Mucosa of descending colon (tissue), 3 donors: ENCODE results near the gene RUVBL2. TPM values are rescaled to one million over a fixed set of nuclear protein-coding genes. Genes with fewer than 3 reads are reported as not detected.

Source experiments
- ATAC-seq: fragments of 200-7000 bp; cut with Tn5 transposase; one replicate; pipeline ENCODE4 v1.9.1; 2020; ENCODE audit warnings: mild to moderate bottlenecking, moderate library complexity
- DNase-seq, 3 donors: peaks; one replicate each; pipeline ENCODE4 v3.0.0-alpha.2; 2020
- H3K36me3 ChIP-seq: fragments of 200-600 bp; one replicate; pipeline ENCODE4 v1.8.0; 2021; ENCODE audit warnings: low read depth, mild to moderate bottlenecking
- H3K4me1 ChIP-seq: fragments of 200-600 bp; one replicate; pipeline ENCODE4 v1.8.0; 2021; ENCODE audit warnings: low read depth, mild to moderate bottlenecking
- H3K4me3 ChIP-seq: fragments of 200-600 bp; one replicate; pipeline ENCODE4 v1.8.0; 2021; ENCODE audit warnings: mild to moderate bottlenecking
- H3K9me3 ChIP-seq: fragments of 200-600 bp; one replicate; pipeline ENCODE4 v1.8.0; 2021; ENCODE audit warnings: mild to moderate bottlenecking
- CTCF ChIP-seq: fragments of 200-600 bp; IDR thresholded peaks from one replicate; pipeline ENCODE4 v1.8.0; 2022; ENCODE audit warnings: antibody characterized with exemption, mild to moderate bottlenecking
- intact Hi-C, 2 donors: fragments of 100-400 bp; cut with DNase I in 1 of 2; cut with micrococcal nuclease in 1 of 2; formaldehyde crosslinking; loops; one replicate each; pipeline versions ENCODE4 v1.11.0 to v1.11.1; 2022; cut with DNase I, micrococcal nuclease
- long read RNA-seq, 2 donors: library from polyadenylated mRNA; unstranded; transcript quantifications; one replicate each; pipeline ENCODE4 v2.0.0, GENCODE V29; 2019 to 2021
- total RNA-seq, 3 donors: library from RNA; stranded (reverse); fragmentation: NEBNext Ultra II Directional in 2 of 3; extraction: Animal tissue kit (Norgen Biotek cat#: 25700) in 2 of 3; gene quantifications; one replicate each; pipeline versions ENCODE4 v1.2.1 to v1.2.4, GENCODE V29; 2021 to 2023
- donor health status: DM: no; HTN: no; CAD: no; lungs with moderate emphysema.
- donor health status: DM: no; HTN: no; CAD: no.
- donor health status: DM: no; HTN: yes; CAD: no.

Gene RUVBL2
- 10 to 100 TPM; 47.4 to 68.8 (median 57.3) TPM for total RNA-seq
- long read RNA-seq, donor 1, transcript RUVBL2-206 (15 exons, 2,009 nt) = major isoform, 48 of 89 reads
- long read RNA-seq, donor 1, partial matches to known transcripts = 23 of 89 reads
- long read RNA-seq, donor 1, other reads (novel, unspliced or antisense) = 18 of 89 reads
- long read RNA-seq, donor 2, transcript RUVBL2-206 (15 exons, 2,009 nt) = major isoform, 72 of 94 reads
- long read RNA-seq, donor 2, partial matches to known transcripts = 10 of 94 reads
- long read RNA-seq, donor 2, other reads (novel, unspliced or antisense) = 12 of 94 reads

DNA sequence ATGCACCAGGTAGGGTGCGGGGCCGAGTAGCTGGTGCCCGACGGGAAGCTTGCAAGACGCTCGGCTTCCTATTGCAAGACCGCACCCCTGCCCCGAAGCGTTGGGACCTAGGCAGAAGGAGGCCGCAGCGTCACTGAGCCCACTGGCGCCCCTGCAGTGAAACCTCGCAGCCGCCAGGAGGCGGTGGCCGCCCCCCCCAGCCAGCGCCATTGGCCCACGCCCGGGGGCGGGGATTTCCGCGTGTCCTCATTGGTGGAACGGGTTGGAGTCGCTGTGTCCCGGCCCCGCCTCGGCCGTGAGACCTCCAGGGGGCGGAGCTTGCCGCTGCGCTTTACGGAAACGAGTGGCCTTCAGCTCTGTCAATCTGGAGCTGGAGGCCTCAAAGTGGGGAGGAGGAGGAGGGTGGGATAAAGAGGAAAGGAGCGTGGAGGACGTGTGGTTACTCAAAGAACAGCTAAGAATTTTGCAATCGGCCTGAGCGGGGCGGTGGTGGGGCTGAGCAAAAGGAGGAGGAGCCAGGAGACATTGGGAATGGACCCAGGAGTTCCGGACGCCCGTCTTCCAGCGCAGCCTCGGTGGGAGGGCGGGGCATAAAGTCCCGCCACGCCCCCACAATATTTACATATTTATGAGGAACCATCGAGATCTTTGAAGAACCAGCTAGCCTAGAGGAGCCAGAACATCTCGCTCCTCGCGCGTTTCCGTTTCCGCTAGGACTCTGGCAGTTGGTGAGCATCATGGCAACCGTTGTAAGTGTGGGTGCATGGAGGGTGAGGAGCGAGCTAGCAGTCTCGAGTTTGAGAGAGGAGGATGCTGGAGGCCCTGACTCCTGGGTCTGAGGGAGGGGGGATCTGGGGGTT, at the start of gene RUVBL2, which contains the start of gene GYS1:
TSS of gene RUVBL2 (plus strand) at position 713 of the 860 bp plus-strand sequence. CDS start at position 738, 25 bp downstream.
TSS of gene GYS1 (minus strand) at position 135 of the 860 bp plus-strand sequence. CDS start 197 bp downstream, outside the sequence.
- H3K9me3 ChIP-seq = no peaks in the 10 kb centered on the region
- ATAC-seq (peak; percentile 94), DNase-seq (peak; percentile 99 to 100 (median 100))
- H3K36me3 ChIP-seq = no peaks in the 10 kb centered on the region
- H3K4me3 ChIP-seq = peak within 1 kb of the TSS; percentile 57
- H3K4me1 ChIP-seq = peaks cover 23% of the 10 kb centered on the region
- TF ChIP-seq CTCF = peak; percentile 99
- intact Hi-C loops = no loop called here

DNA sequence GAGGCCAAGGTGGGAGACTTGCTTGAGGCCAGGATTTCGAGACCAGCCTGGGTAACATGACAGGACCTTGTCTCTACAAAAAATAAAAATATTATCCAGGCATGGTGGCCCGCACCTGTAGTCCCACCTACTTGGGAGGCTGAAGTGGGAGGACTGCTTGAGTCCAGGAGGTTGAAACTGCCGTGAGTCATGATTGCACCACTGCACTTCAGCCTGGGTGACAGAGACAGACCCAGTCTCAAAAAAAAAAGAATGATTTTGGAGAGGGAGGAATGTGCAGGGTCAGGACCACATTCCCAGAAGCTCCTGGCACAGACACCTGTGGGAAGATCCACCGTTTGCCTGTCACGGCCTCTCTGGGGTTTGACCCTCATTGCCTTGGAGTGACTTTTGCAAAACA, 48.3 kb upstream of the RUVBL2 start:
- no peaks in the 10 kb centered on the region for H3K4me1 ChIP-seq
- ATAC-seq (no peak), DNase-seq (no peak)
- H3K4me3 ChIP-seq = no peak overlapping the region
- no peak for TF ChIP-seq CTCF
- H3K9me3 ChIP-seq = peaks cover 9% of the 10 kb centered on the region
- H3K36me3 ChIP-seq = no peaks in the 10 kb centered on the region
- intact Hi-C loops = no loop called here

- Histone ChIP-seq H3K36me3 (no peaks in the 10 kb centered on the region), H3K9me3 (peaks cover 7% of the 10 kb centered on the region), H3K4me3 (no peak overlapping the region), H3K4me1 (no peaks in the 10 kb centered on the region)
- DNase-seq (no peak), ATAC-seq (no peak)
- intact Hi-C loops = no loop called here
- no peak for TF ChIP-seq CTCF
Observed at GRCh38 chr19:48945817-48946216, 47.9 kb upstream of the RUVBL2 start.

DNA sequence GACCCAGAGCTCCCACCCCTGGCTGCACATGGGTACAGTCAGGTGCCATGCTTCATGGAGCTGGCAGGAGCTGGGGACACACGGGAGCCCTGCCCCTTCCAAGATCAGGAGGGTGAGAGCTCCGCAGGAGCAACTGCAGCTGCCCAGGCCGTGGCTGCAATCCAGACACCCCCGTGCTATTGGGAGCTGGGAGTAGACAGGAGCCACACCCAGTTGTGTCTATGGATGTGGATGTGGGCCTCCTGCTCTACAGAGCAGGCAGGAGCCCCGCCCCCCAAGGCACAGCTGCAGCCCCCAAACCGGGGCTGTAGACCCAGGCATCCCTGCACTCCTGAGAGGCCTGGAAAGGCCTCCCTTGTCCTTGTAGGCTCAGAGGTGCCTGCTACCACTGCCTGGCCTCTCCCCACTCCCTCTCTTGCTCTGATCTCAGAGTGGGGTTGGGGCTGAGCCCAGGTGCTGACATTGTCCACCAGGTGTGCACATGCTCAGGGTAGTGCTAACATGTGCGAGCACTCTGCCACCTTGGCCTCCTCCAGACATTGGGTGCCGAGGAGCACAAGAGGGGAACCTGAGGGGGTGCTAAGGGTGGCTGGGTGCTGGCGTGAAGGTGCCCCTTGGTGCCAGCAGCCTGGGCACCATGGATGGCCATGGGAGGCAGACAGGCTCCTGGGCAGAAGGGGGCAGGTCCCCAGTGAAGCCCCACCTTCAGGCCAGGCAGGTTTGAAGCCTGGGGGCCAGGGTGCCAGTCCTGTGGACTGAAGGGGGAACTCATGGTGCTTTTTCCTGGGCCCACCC, 47.0 kb upstream of the RUVBL2 start:
- Histone ChIP-seq H3K4me3 (no peak overlapping the region), H3K4me1 (no peaks in the 10 kb centered on the region), H3K9me3 (peaks cover 5% of the 10 kb centered on the region), H3K36me3 (no peaks in the 10 kb centered on the region)
- intact Hi-C loops = no loop called here
- ATAC-seq (no peak), DNase-seq (no peak)
- no peak for TF ChIP-seq CTCF

- H3K9me3 ChIP-seq = peaks cover 5% of the 10 kb centered on the region
- H3K4me1 ChIP-seq = no peaks in the 10 kb centered on the region
- no peak for TF ChIP-seq CTCF
- intact Hi-C loops = no loop called here
- DNase-seq (no peak), ATAC-seq (no peak)
- no peak overlapping the region for H3K4me3 ChIP-seq
- no peaks in the 10 kb centered on the region for H3K36me3 ChIP-seq
Observed at GRCh38 chr19:48947258-48947542, 46.5 kb upstream of the RUVBL2 start.
